Psoas muscle (tissue), 8 donors: ENCODE data around the gene MAGI1. TPM values are rescaled to one million over a fixed set of nuclear protein-coding genes. Genes with fewer than 3 reads are reported as not detected.
"Not testable (repeated sequence)": the region's sequence is repeated elsewhere in the genome, so short reads cannot be mapped to it uniquely, and the experiment has no call there.

Experiments
- ATAC-seq, 4 donors: fragments of 200-7000 bp; cut with Tn5 transposase; one replicate each; pipeline ENCODE4 v1.9.1; 2020; ENCODE audit warnings: moderate library complexity in 3 of 4, mild to moderate bottlenecking in 2 of 4
- DNase-seq, 2 donors: peaks; one replicate each; pipeline ENCODE4 v3.0.0-alpha.2; 2020
- H3K27ac ChIP-seq: fragments of 200-600 bp; one replicate; pipeline ENCODE4 v1.8.0; 2022
- H3K27me3 ChIP-seq, 3 donors: fragments of 200-600 bp in 1 of 3; one replicate each; pipeline versions ENCODE4 v1.6.1 to v1.8.0; 2013 to 2022; ENCODE audit warnings: low read length in 2 of 3, mild to moderate bottlenecking in 2 of 3, moderate library complexity in 1 of 3; ENCODE audit not compliant: insufficient read depth in 3 of 3
- H3K36me3 ChIP-seq, 2 donors: fragments of 200-600 bp in 1 of 2; one replicate each; pipeline versions ENCODE4 v1.6.1 to v1.8.0; 2013 to 2022; ENCODE audit warnings: low read depth in 1 of 2, mild to moderate bottlenecking in 1 of 2, moderate library complexity in 1 of 2; ENCODE audit not compliant: insufficient read depth in 1 of 2
- H3K4me1 ChIP-seq: fragments of 200-600 bp; one replicate; pipeline ENCODE4 v1.8.0; 2022
- H3K4me3 ChIP-seq: fragments of 200-600 bp; one replicate; pipeline ENCODE4 v1.8.0; 2022; ENCODE audit warnings: mild to moderate bottlenecking
- H3K9me3 ChIP-seq: fragments of 200-600 bp; one replicate; pipeline ENCODE4 v1.8.0; 2022
- CTCF ChIP-seq: fragments of 200-600 bp; IDR thresholded peaks from one replicate; pipeline ENCODE4 v1.8.0; 2022; ENCODE audit warnings: antibody characterized with exemption
- WGBS, 3 donors: extraction: QIAGEN DNeasy Blood & Tissue Kit; methylation state at CpG; one replicate each; pipeline versions ENCODE4 v1.1.6 to v1.1.7; 2013; 5-methylcytosine and 5-hydroxymethylcytosine counted together
- intact Hi-C, 2 donors: fragments of 100-400 bp; cut with DNase I; formaldehyde crosslinking; loops; one replicate each; pipeline versions ENCODE4 v1.11.0 to v1.14.2; 2022
- polyA plus RNA-seq, 3 donors: library from polyadenylated mRNA; stranded (reverse); fragments of 200-250 nt; gene quantifications; one replicate each; pipeline ENCODE4 v1.2.3, GENCODE V29; 2013
- total RNA-seq, 4 donors: library from RNA; stranded (reverse); fragmentation: NEBNext Ultra II Directional in 2 of 4; extraction: Animal tissue kit (Norgen Biotek cat#: 25700) in 2 of 4; gene quantifications; one replicate each; pipeline versions ENCODE4 v1.2.1 to v1.2.4, GENCODE V29; 2021 to 2023
- donor health status: healthy with polysubstance abuse.
- donor health status: DM: no; HTN: no; CAD: no; lungs with moderate emphysema.
- donor health status: Bipolar disorder and iron deficiency.
- donor health status: healthy.
- donor health status: DM: yes; HTN: yes; CAD: no.
- donor health status: DM: no; HTN: no; CAD: no.
- donor health status: DM: no; HTN: no; CAD: no.
- donor health status: DM: yes; HTN: yes; CAD: no.

The MAGI1 gene
- total and polyA plus RNA-seq, 7 donors = 4.5 to 8.1 (median 6.3) TPM

GRCh38 chr3:65864357-65864904 is 174.3 kb downstream of the MAGI1 start:
- ATAC-seq = no peak
- WGBS, 3 donors = 82 to 95% (median 87%) methylated on average over 6 of the region's 6 CpGs

GRCh38 chr3:65861718-65862117 is 177.0 kb downstream of the MAGI1 start:
- intact Hi-C loops = no loop called here
- WGBS, 3 donors = 76 to 89% (median 83%) methylated on average over 5 of the region's 5 CpGs
- no peak for ATAC-seq
- no peaks in the 10 kb centered on the region for H3K9me3 ChIP-seq
- no peak overlapping the region for H3K4me3 ChIP-seq
- TF ChIP-seq CTCF = no peak
- no peaks in the 10 kb centered on the region for H3K27me3 ChIP-seq
- peaks cover 5% of the 10 kb centered on the region for H3K4me1 ChIP-seq
- no peak overlapping the region for H3K27ac ChIP-seq
- no peak for DNase-seq
- H3K36me3 ChIP-seq = no peaks in the 10 kb centered on the region

More at GRCh38 chr3:65864357-65864904, 174.3 kb downstream of the MAGI1 start:
- Histone ChIP-seq H3K36me3 (no peaks in the 10 kb centered on the region), H3K27ac (no peak overlapping the region), H3K9me3 (no peaks in the 10 kb centered on the region), H3K27me3 (no peaks in the 10 kb centered on the region), H3K4me3 (no peak overlapping the region), H3K4me1 (no peaks in the 10 kb centered on the region)
- no peak for DNase-seq
- no peak for TF ChIP-seq CTCF
- intact Hi-C loops = no loop called here

GRCh38 chr3:65859612-65860011 is 179.1 kb downstream of the MAGI1 start:
- H3K4me3 ChIP-seq, intact Hi-C loops, H3K4me1 ChIP-seq, H3K27ac ChIP-seq, DNase-seq, H3K27me3 ChIP-seq, H3K9me3 ChIP-seq, ATAC-seq, H3K36me3 ChIP-seq: not testable (repeated sequence)
- 97 to 99% (median 98%) methylated on average over 7 of the region's 7 CpGs for WGBS, 3 donors

GRCh38 chr3:65858749-65859148 is 180.0 kb downstream of the MAGI1 start:
- Histone ChIP-seq H3K27me3 (no peaks in the 10 kb centered on the region), H3K36me3 (no peaks in the 10 kb centered on the region), H3K9me3 (no peaks in the 10 kb centered on the region), H3K27ac (no peak overlapping the region), H3K4me1 (peaks cover 5% of the 10 kb centered on the region), H3K4me3 (no peak overlapping the region)
- ATAC-seq = no peak
- TF ChIP-seq CTCF = no peak
- WGBS, 3 donors = 97 to 100% (median 98%) methylated on average over 6 of the region's 6 CpGs
- intact Hi-C loops = no loop called here
- DNase-seq = no peak

- peaks cover 5% of the 10 kb centered on the region for H3K4me1 ChIP-seq
- ATAC-seq (no peak), DNase-seq (no peak)
- no peak for TF ChIP-seq CTCF
- no peak overlapping the region for H3K27ac ChIP-seq
- intact Hi-C loops = no loop called here
- H3K27me3 ChIP-seq = no peaks in the 10 kb centered on the region
- no peaks in the 10 kb centered on the region for H3K9me3 ChIP-seq
- WGBS, 3 donors = 39 to 78% (median 73%) methylated on average over 3 of the region's 3 CpGs
- H3K36me3 ChIP-seq = no peaks in the 10 kb centered on the region
- H3K4me3 ChIP-seq = no peak overlapping the region
Observed at GRCh38 chr3:65857327-65857726, 181.4 kb downstream of the MAGI1 start.
